ENCODE measurements around the gene TEKT4.
A peak's percentile ranks its signal among the peaks of the same experiment; 100 is the strongest.
"Not testable (repeated sequence)": the region's sequence is repeated elsewhere in the genome, so short reads cannot be mapped to it uniquely, and the experiment has no call there.

The TEKT4 gene

GRCh38 chr2:94874277-94874997 is 3.2 kb downstream of the TEKT4 start:
- in situ Hi-C loops (cut with HindIII; ENCODE audit: low pct_ligation_motif_present, low pct_unique_long_range_greater_than_20kb, low sequenced_read_pairs) = no loop called here

GRCh38 chr2:94875064-94875819 is 4.0 kb downstream of the TEKT4 start:
- DNase-seq = no peak
- in situ Hi-C loops (cut with HindIII; ENCODE audit: low pct_ligation_motif_present, low pct_unique_long_range_greater_than_20kb, low sequenced_read_pairs) = no loop called here

More at GRCh38 chr2:94874277-94874997, 3.2 kb downstream of the TEKT4 start:
- peak; percentile 72 for DNase-seq

DNA sequence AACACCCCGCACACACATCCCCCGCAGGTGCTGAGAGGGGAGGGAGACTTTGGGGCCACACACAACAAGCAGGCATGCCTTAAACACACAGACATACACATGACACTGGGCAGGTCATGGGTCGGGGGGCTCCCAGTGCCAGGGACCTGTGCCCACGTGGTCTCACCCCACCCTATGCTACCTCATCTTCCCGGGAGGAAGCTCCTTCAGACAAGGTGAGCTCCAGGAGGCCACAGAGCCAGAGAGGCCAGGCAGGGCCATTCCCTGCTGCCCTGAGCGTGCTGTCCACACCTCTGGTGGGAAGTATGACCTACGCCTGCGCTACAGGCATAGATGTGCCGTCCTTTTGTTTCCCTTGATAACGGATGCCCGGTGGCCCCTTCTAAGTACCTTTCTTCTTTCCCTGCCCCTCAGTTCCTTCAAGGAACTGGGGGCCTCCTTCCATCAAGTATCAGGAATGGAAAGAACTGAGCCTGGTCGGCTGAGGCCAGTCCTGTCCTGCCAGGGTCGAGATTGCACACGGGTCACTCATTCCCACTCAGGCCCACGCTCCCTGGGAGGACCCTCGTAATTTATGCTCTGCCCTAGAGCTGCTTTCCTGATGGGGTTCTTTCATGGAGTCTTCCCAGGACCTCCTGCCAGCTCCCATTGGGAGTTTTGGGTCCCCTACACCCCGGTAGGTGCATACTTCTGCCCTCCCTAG is 4.7 kb downstream of the TEKT4 start:
- in situ Hi-C loops (cut with HindIII; ENCODE audit: low pct_ligation_motif_present, low pct_unique_long_range_greater_than_20kb, low sequenced_read_pairs) = no loop called here
- no peak for DNase-seq

DNA sequence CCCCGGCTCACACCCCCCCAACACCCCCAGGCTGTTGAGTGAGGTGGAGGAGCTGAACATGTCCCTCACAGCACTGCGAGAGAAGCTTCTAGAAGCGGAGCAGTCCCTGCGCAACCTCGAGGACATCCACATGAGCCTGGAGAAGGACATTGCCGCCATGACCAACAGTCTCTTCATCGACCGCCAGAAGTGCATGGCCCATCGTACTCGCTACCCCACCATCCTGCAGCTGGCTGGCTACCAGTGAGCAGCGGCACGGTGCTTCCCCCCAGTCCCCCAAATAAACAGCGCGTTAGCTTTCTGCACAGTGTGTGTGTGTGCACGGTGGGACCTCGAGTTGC is 5.3 kb downstream of the TEKT4 start:
- in situ Hi-C loops (cut with HindIII; ENCODE audit: low pct_ligation_motif_present, low pct_unique_long_range_greater_than_20kb, low sequenced_read_pairs) = no loop called here

GRCh38 chr2:94877129-94877528 is 5.9 kb downstream of the TEKT4 start:
- no peak for DNase-seq
- in situ Hi-C loops (cut with HindIII; ENCODE audit: low pct_ligation_motif_present, low pct_unique_long_range_greater_than_20kb, low sequenced_read_pairs) = no loop called here

More for the DNA sequence above, 5.3 kb downstream of the TEKT4 start:
- DNase-seq = no peak

GRCh38 chr2:94878575-94878974 is 7.3 kb downstream of the TEKT4 start:
- in situ Hi-C loops (cut with HindIII; ENCODE audit: low pct_ligation_motif_present, low pct_unique_long_range_greater_than_20kb, low sequenced_read_pairs); DNase-seq: not testable (repeated sequence)

DNA sequence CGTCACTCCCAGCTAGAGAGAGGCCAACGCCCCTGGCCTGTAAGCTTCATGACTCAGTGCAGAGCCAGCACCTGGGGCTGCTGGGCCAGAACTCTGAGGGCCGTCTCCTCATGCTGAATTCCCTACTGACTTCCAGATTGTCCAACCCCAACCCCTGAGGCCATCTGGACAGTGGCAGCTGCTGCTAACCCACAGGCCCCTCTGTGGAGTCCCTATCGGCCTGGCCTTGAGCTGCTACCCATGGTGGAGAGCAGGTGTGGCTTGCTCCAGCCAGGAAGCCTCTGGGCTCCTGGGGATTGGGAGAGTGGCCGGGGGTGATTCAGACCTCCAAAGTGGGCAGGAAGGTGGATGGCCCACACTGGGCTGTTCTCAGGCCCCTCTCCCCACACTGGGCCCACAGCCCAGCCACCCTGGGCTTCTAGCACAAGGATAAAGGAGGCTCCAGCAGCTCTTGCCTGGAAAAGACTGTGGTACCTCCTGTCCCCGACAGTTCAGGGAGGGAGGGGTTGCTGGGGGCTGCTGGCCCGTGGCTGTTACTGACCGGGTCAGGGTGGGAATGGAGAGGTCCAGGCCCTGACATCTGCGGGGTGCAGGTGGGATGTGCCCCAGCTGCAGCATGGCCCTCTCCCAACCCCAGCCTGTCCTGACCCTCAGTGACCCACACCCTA is 8.2 kb downstream of the TEKT4 start:
- no peak for DNase-seq
- in situ Hi-C loops (cut with HindIII; ENCODE audit: low pct_ligation_motif_present, low pct_unique_long_range_greater_than_20kb, low sequenced_read_pairs) = no loop called here

DNA sequence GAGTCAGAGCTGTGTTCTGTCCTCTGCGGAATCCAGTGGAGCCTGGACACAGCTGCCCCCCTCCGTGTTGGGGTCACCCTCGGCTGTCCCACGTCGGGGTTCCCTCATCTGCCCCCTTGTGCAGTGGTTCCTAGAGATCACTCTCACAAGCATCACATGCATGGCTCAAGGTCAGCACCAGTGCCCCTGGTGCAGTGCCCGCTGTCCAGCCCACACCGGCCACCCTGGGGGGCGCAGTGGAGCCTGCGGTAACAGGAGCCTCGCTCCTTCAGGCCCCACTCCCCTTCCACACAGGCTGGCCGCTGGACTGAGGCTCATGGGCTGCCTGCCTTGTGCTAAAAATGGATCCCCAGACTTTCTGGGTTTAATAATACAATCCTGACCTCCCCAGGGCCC is 8.8 kb downstream of the TEKT4 start:
- in situ Hi-C loops (cut with HindIII; ENCODE audit: low pct_ligation_motif_present, low pct_unique_long_range_greater_than_20kb, low sequenced_read_pairs) = no loop called here

DNA sequence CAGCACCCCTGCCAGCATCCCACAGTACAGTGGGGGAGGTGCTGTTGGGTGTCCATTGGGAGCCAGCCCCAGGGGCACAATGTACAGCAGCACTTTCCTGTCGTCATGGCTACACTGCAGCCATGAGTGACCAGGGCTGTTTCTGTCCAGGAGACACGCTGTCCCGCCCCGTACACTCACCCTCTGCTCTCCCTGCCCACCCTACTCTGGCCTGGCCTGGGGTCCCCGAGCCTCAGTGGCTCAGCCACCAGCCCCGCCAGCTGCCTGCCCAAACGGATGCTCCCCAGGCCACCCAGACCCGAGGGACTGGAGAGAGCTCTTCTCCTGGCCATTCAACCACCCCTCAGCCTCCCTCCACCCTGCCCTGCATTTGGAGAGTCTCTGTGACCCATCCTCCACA is 9.3 kb downstream of the TEKT4 start:
- no peak for DNase-seq
- in situ Hi-C loops (cut with HindIII; ENCODE audit: low pct_ligation_motif_present, low pct_unique_long_range_greater_than_20kb, low sequenced_read_pairs) = no loop called here

More for the DNA sequence above, 8.8 kb downstream of the TEKT4 start:
- DNase-seq = no peak

- in situ Hi-C loops (cut with HindIII; ENCODE audit: low pct_ligation_motif_present, low pct_unique_long_range_greater_than_20kb, low sequenced_read_pairs) = no loop called here
Measured at GRCh38 chr2:94881070-94881469, 9.8 kb downstream of the TEKT4 start.

GRCh38 chr2:94890234-94890633 is 19.0 kb downstream of the TEKT4 start:
- in situ Hi-C loops (cut with HindIII; ENCODE audit: low pct_ligation_motif_present, low pct_unique_long_range_greater_than_20kb, low sequenced_read_pairs) = no loop called here
- DNase-seq = no peak

More at GRCh38 chr2:94881070-94881469, 9.8 kb downstream of the TEKT4 start:
- no peak for DNase-seq

DNA sequence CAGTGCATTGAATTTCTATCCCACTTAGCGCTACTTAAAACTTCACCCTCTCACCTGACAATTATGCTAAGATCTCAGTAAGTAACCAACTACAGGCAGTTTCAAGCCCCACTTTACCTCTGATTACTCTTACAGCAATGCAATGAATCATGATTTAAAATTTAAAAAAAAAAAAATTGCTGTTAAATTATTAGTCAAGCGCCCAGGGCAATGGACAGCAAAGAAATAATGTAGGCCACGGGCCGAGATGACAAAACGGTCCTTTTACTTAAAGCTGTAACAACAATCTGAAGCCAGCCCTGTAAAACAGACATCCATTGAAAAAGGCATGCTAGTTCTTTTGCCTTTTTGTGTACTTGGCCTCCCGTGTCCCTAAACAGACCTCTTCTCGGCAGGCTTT is 24.0 kb downstream of the TEKT4 start:
- in situ Hi-C loops (cut with HindIII; ENCODE audit: low pct_ligation_motif_present, low pct_unique_long_range_greater_than_20kb, low sequenced_read_pairs); DNase-seq: not testable (repeated sequence)

DNA sequence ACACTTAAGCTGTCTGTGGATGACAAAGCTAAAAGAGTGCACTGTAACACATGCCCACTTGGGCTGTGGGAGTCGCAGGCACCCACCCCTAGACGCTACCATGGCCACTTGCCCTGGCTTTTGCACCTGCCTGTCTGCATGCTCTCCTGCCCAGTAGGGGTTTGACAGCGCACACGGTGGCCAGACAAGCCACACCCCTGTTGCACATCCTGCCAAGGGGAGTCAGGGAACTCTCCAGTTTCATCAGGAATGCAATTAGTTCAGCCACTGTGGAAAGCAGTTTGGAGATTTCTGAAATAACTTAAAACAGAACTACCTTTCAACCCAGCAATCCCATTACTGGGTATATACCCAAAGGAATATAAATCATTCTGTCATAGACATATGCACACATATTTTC is 35.7 kb downstream of the TEKT4 start:
- in situ Hi-C loops (cut with HindIII; ENCODE audit: low pct_ligation_motif_present, low pct_unique_long_range_greater_than_20kb, low sequenced_read_pairs); DNase-seq: not testable (repeated sequence)

DNA sequence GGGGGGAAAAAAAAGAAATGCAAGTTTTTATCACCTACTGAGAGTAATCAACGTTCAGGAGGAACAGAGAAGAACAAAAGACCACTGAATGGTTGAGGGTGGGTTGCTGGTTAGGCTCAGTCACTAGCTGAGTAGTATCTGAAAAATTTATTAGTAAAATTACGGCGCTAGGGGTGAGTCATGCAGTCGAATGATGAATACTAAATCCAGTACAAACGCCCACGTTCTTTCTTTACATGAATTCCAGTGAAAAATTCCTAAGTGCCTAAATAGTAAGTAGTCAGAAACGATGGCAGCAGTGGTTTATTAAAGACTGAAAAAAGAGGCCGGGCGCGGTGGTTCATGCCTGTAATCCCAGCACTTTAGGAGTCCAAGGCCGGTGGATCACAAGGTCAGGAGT is 52.0 kb downstream of the TEKT4 start:
- no peak for DNase-seq
- in situ Hi-C loops (cut with HindIII; ENCODE audit: low pct_ligation_motif_present, low pct_unique_long_range_greater_than_20kb, low sequenced_read_pairs) = no loop called here

DNA sequence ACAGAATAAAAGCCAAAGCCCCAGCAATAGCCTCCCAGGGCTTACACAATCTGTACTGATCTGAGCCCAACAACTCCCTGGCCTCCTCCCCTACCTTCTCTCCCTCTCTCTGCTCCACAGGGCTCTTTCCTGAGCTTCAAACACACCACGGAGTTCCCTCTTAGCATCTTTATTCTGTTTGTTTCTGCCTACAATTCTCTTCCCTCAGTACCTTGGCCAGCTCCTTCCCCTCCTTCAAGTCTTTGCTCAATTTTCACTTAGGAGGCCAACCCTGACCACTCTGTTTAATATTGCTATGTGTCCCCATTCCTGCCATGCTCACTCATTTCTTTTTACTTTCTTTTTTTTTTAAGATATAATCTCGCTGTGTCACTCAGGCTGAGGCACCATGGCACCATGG is 53.8 kb downstream of the TEKT4 start:
- DNase-seq; in situ Hi-C loops (cut with HindIII; ENCODE audit: low pct_ligation_motif_present, low pct_unique_long_range_greater_than_20kb, low sequenced_read_pairs): not testable (repeated sequence)
